ENCODE data around the gene IGSF8.

DNA sequence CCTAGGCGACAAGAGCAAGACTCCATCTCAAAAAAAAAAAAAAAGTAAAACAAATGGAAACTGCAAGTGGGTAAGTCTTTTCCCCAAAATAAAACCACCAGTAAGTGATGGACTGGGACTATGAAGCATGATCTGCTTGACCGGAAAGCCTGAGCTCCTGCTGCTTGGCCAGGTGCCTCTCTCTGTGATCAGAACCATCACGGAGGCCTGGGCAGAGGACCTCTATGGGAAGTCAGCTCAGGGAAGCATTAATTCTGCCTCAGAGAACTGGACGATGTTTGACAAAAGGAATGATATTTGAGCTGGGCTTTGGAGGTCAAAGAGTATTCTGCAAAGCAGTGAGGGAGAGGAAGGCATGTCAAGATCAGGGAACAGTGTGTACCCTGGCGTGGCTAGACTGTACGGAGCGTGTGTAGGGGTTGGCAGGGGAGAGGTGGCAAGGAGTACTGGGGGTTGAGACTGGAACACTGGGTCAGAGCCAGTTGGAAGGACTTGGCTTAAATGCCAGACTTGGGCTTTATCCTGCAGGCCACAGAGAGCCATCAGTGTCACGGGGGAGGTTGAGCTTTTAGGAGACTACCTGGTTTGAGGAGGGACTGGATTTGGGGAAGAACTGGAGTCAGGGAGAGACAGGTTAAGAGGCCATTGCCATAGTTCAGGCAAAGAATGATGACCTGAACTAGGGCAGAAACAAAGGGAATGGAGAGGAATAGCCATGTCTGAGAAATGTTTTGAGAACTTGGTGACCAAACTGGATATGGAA is 33.6 kb upstream of the IGSF8 start:
- TF ChIP-seq, protein P1, sequence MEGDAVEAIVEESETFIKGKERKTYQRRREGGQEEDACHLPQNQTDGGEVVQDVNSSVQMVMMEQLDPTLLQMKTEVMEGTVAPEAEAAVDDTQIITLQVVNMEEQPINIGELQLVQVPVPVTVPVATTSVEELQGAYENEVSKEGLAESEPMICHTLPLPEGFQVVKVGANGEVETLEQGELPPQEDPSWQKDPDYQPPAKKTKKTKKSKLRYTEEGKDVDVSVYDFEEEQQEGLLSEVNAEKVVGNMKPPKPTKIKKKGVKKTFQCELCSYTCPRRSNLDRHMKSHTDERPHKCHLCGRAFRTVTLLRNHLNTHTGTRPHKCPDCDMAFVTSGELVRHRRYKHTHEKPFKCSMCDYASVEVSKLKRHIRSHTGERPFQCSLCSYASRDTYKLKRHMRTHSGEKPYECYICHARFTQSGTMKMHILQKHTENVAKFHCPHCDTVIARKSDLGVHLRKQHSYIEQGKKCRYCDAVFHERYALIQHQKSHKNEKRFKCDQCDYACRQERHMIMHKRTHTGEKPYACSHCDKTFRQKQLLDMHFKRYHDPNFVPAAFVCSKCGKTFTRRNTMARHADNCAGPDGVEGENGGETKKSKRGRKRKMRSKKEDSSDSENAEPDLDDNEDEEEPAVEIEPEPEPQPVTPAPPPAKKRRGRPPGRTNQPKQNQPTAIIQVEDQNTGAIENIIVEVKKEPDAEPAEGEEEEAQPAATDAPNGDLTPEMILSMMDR (IDR thresholded peaks at IDR 0.05) = no peak
- TF ChIP-seq POLR2A (IDR thresholded peaks at IDR 0.05) = no peak

All from transverse colon (tissue), 3 donors.